HL-60/S4 treated with retinoic acid at 250 ng/mL for 4 days and 3 days (cell line): ENCODE results near the gene SPAG8.

ENCODE experiments used
- in situ Hi-C: fragments of 300-500 bp; cut with MboI; formaldehyde crosslinking; loops from 2 replicates; pipeline ENCODE4 v1.7.0; 2022; ENCODE audit warnings: low sequenced_read_pairs

The SPAG8 gene

GRCh38 chr9:35776018-35776417 is 36.0 kb downstream of the SPAG8 start:
- in situ Hi-C loops = no loop called here

- in situ Hi-C loops = no loop called here
Observed at GRCh38 chr9:35774907-35775635, 37.0 kb downstream of the SPAG8 start.

GRCh38 chr9:35771943-35772342 is 40.1 kb downstream of the SPAG8 start:
- in situ Hi-C loops = no loop called here

- in situ Hi-C loops = no loop called here
Observed at GRCh38 chr9:35771534-35771933, 40.5 kb downstream of the SPAG8 start.

- in situ Hi-C loops = no loop called here
Observed at GRCh38 chr9:35771075-35771433, 41.0 kb downstream of the SPAG8 start.

- in situ Hi-C loops = no loop called here
Observed at GRCh38 chr9:35769763-35770162, 42.3 kb downstream of the SPAG8 start.

- in situ Hi-C loops = no loop called here
Observed at GRCh38 chr9:35767458-35767857, 44.6 kb downstream of the SPAG8 start.

GRCh38 chr9:35766997-35767396 is 45.1 kb downstream of the SPAG8 start:
- in situ Hi-C loops = no loop called here

GRCh38 chr9:35763803-35764202 is 48.3 kb downstream of the SPAG8 start:
- in situ Hi-C loops = no loop called here

GRCh38 chr9:35763181-35763580 is 48.9 kb downstream of the SPAG8 start:
- in situ Hi-C loops = no loop called here

GRCh38 chr9:35760651-35761050 is 51.4 kb downstream of the SPAG8 start:
- in situ Hi-C loops = no loop called here

GRCh38 chr9:35759795-35760194 is 52.3 kb downstream of the SPAG8 start:
- in situ Hi-C loops = no loop called here
